HG03045 (cell line): ENCODE data around the gene VSIG4.

ENCODE experiments used
- ATAC-seq: cut with Tn5 transposase; IDR thresholded peaks from one replicate; pipeline ENCODE4 v1.9.1; 2021; ENCODE audit warnings: mild to moderate bottlenecking, moderate library complexity; ENCODE audit not compliant: unreplicated experiment

Gene VSIG4

DNA sequence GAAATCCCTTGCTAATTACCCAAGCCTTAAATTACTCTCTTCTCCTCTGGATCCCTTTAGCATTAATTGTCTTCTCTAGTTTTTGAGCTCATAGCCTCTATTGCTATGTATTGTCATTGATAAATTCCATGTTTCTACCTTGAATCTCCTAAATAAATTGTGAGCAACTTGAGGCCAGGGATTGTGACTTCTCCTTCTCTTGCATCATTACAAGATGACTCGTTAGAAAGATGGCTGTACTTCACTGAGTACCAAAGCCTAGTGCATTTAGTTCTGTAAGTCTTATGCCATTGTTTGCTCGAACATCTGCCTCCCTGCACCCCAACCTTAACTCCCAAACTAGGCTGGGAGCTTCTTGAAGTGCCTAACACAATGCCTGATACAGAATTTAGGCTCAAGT lies 15.3 kb downstream of the VSIG4 start:
- ATAC-seq = no peak

GRCh38 chrX:66024092-66024467 lies 15.8 kb downstream of the VSIG4 start:
- no peak for ATAC-seq

DNA sequence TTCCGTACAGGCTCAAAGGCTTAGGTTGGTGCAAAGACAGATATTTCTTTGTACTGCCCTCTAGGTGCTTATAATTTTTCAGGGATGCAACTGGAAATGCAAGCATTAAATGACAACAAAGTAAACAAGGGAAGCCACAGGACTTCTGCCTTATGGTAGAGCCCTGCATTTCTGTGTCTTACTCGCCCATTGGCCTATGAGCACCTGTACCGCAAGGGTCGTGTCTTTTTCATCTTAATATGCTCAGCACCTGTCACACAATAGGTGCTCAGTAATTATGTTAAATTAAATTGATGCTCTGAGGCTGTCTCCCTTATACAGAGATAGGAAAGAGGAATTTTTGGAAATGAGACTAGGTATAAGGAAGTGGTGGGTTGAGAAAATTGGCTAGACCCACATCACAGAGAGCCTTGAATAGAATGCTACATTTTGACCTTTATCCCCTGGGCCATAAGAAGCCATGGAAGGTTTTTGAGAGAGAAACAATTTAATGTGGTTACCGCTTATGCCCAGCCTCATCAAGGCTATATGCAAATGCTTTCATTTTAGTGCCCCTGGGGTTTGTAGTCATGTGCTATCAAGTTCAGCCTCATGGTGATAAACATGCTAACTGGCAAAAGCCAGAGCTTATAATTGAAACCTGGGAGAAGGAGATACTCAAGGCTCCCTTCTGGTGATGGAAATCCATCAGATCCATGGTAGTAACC lies 16.3 kb downstream of the VSIG4 start:
- ATAC-seq = no peak

- no peak for ATAC-seq
Measured at GRCh38 chrX:66022632-66023384, 17.1 kb downstream of the VSIG4 start.

GRCh38 chrX:66021765-66022631 lies 17.9 kb downstream of the VSIG4 start:
- ATAC-seq = no peak

GRCh38 chrX:66021401-66021764 lies 18.5 kb downstream of the VSIG4 start:
- no peak for ATAC-seq

- ATAC-seq = no peak
Measured at GRCh38 chrX:66020631-66021334, 19.1 kb downstream of the VSIG4 start.

- no peak for ATAC-seq
Measured at GRCh38 chrX:66019974-66020373, 19.9 kb downstream of the VSIG4 start.

- no peak for ATAC-seq
Measured at GRCh38 chrX:66019310-66019652, 20.6 kb downstream of the VSIG4 start.

DNA sequence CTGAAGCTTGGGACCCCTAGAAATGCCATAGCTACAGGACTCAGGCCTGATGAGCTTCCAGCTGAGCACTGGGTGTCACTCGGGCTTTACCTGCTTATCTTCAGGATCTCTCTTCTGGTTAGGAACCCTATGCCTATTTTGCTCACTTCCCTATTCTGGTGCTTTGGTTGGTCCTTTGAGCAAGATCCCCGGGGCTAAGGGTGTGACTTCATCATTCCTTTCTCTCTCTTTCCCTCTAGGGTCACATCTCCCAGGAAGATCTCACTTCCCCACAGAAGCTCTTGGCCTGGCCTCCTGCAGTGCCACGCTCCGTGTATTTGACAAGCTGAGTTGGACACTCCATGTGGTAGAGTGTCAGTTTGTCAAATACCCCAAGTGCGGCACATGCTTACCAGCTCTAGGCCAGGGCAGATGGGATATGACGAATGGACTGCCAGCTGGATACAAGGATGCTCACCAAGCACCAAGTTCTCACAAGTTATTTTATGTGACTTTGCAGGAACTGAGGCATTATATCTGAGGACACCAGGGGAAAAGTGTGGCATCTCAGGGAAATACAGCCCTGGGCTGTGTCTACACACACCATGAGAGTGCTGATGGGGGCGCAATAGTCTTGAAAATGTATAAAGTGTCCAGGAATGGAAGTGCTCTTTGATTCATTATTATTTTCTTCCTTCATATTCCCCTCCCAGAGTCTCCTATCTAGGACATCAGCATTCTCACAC lies 21.1 kb downstream of the VSIG4 start:
- ATAC-seq = no peak

- no peak for ATAC-seq
Measured at GRCh38 chrX:66017659-66018170, 22.2 kb downstream of the VSIG4 start.

DNA sequence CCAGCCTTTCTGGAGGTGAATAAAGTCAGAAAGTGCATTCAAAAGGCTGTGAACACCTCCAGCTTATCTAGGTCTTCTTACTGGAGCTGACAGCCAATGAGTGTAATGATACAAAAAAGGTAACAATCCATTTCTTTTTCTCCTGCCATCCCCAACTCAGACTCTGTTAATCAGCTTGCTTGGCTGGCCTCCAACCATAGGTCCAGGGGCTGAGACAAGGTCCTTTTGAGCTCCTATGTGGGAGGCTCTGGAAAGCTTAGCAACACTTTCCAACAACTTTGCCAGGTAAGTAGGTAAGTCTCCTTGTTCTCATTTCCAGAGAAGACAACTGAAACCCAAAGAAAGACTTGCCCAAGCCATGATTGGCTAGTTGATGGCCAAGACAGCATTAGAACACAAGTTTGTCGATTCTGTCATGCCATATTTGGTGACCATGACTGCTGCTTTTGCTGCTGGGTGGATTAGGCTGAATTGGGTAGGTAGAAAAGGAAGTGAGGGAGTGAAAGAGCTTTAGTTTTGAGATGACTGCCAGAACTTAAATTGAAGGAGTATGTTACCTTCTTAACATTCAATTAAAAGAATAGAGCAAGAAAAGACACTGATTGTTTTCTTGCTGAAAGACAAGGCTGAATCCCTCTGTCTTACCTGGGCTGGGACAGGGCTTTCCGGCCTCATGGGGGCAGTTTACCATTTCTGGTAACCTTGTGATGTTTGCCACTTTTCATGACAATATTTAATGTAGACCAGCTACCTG lies 22.8 kb downstream of the VSIG4 start:
- ATAC-seq = no peak

- no peak for ATAC-seq
Measured at GRCh38 chrX:66015900-66016689, 23.8 kb downstream of the VSIG4 start.

GRCh38 chrX:66015152-66015831 lies 24.6 kb downstream of the VSIG4 start:
- ATAC-seq = no peak

- ATAC-seq = no peak
Measured at GRCh38 chrX:66014556-66014955, 25.3 kb downstream of the VSIG4 start.

DNA sequence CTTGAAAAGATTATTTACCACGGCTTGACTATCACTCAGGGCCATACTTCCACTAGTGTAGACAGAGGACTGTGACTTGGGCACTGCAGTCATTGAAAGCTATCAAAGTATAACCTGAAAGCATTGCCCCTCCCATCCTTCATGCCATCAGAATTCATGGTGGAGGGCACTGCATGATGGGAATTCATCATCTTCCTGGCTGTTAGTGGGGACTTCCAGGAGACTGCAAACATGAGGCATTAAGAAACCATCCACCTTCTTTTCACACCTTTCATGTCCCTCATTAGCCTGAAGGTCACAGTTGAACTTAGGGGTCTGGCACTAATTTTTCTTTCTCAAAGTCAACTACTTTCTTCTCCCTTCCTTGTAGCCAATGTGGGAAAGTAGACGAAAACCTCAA lies 25.8 kb downstream of the VSIG4 start:
- ATAC-seq = no peak

DNA sequence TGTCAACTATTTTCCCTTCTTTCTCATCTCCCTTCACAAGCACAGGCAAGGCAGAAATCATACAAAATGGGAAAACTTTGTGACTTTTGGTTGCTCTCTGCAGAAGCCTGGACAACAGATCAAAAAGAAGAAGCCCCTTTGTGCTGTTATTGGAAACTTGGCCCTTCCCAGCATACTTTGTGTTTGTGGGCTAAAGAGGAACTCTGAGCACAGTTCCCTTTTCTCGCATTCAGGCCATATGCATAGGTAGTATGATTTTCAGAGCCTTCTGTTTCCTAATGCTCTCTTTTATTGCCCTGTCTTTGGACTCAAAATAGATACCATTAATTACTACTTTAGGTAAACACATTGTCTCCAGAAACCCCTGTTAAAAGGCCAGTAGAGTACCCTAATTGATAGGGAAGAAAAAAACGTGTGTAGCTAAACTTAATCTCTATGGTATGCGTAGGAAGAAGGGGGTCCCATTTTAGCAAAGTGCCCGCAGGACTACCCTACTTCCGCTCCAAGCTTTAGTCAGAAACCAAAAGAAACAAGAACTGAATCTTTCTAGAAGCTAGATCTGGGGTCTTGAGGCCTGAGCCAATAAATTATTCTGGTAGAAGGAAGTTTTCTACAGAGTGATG lies 26.6 kb downstream of the VSIG4 start:
- ATAC-seq = no peak

DNA sequence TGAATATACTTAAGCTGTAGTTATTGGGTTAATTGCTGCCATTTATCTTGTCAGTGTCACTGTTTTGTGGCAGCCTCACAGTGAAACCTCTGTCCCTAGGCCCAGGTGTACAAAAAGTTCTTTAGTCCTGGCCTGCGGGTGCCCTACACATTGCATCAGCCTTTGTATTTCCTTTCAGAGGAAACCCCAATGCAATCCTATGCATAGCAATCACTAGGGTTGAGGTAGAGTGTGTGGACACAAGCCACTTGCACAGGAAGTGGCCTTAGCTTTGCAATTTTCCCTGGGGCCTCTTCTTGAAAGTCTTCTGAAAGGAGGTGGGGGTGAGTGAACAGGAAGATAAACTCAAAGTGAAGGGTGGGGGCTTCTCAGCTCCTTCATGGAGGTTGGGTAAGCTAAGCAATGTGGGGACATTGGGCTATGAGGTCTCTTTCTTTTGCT lies 27.8 kb downstream of the VSIG4 start:
- peak; percentile 43 for ATAC-seq
